WTC11 (cell line): ENCODE data around the gene SRD5A1. TPM values are rescaled to one million over a fixed set of nuclear protein-coding genes. Genes with fewer than 3 reads are reported as not detected.
A peak's percentile ranks its signal among the peaks of the same experiment; 100 is the strongest.

Experiments
- AFF4 ChIP-seq: sonication (generic); formaldehyde crosslinking; IDR thresholded peaks from 2 replicates; pipeline ENCODE4 v1.8.1; 2023; ENCODE audit warnings: mild to moderate bottlenecking, missing genetic modification reagents, borderline replicate concordance
- ARID4B ChIP-seq: sonication (generic); formaldehyde crosslinking; IDR thresholded peaks from 2 replicates; pipeline ENCODE4 v1.8.0; 2023; ENCODE audit warnings: missing genetic modification reagents, mild to moderate bottlenecking, borderline replicate concordance
- CREB1 ChIP-seq: sonication (generic); formaldehyde crosslinking; IDR thresholded peaks from 2 replicates; pipeline ENCODE4 v1.8.0; 2023; ENCODE audit warnings: mild to moderate bottlenecking, missing genetic modification reagents
- MLX ChIP-seq: sonication (generic); formaldehyde crosslinking; IDR thresholded peaks from 2 replicates; pipeline ENCODE4 v1.8.1; 2023; ENCODE audit warnings: mild to moderate bottlenecking, missing genetic modification reagents, moderate library complexity
- SMAD4 ChIP-seq: sonication (generic); formaldehyde crosslinking; IDR thresholded peaks from 2 replicates; pipeline ENCODE4 v1.8.0; 2022; ENCODE audit warnings: mild to moderate bottlenecking, missing genetic modification reagents
- SOX15 ChIP-seq: fragments of 250-450 bp; sonication (Bioruptor Pico); IDR thresholded peaks from 2 replicates; pipeline ENCODE4 v1.9.0; 2021; ENCODE audit warnings: mild to moderate bottlenecking
- SP1 ChIP-seq: sonication (generic); formaldehyde crosslinking; conservative IDR thresholded peaks from 2 replicates; pipeline ENCODE4 v1.8.1; 2022; ENCODE audit warnings: missing genetic modification reagents
- TCF7 ChIP-seq: sonication (generic); formaldehyde crosslinking; IDR thresholded peaks from 2 replicates; pipeline ENCODE4 v1.8.0; 2022; ENCODE audit warnings: mild to moderate bottlenecking, low read depth, missing genetic modification reagents, moderate library complexity
- ZBTB43 ChIP-seq: sonication (generic); formaldehyde crosslinking; IDR thresholded peaks from 2 replicates; pipeline ENCODE4 v1.8.1; 2023; ENCODE audit warnings: mild to moderate bottlenecking, missing genetic modification reagents
- ZNF281 ChIP-seq: sonication (generic); formaldehyde crosslinking; IDR thresholded peaks from 2 replicates; pipeline ENCODE4 v1.8.0; 2023; ENCODE audit warnings: mild to moderate bottlenecking, missing genetic modification reagents
- total RNA-seq: library from RNA; stranded (reverse); gene quantifications from 3 replicates; pipeline ENCODE4 v1.2.3, GENCODE V29; 2021
- TF ChIP-seq, protein P1 (sequence below): sonication (generic); formaldehyde crosslinking; IDR thresholded peaks from 2 replicates; pipeline ENCODE4 v1.8.0; 2022; ENCODE audit warnings: mild to moderate bottlenecking, missing genetic modification reagents
- TF ChIP-seq, protein P2 (sequence below): sonication (generic); formaldehyde crosslinking; conservative IDR thresholded peaks from 2 replicates; pipeline ENCODE4 v1.8.1; 2022; ENCODE audit warnings: mild to moderate bottlenecking, missing genetic modification reagents

Gene SRD5A1
- total RNA-seq, 1 experiment from 2014 or later = 36.9 TPM

DNA sequence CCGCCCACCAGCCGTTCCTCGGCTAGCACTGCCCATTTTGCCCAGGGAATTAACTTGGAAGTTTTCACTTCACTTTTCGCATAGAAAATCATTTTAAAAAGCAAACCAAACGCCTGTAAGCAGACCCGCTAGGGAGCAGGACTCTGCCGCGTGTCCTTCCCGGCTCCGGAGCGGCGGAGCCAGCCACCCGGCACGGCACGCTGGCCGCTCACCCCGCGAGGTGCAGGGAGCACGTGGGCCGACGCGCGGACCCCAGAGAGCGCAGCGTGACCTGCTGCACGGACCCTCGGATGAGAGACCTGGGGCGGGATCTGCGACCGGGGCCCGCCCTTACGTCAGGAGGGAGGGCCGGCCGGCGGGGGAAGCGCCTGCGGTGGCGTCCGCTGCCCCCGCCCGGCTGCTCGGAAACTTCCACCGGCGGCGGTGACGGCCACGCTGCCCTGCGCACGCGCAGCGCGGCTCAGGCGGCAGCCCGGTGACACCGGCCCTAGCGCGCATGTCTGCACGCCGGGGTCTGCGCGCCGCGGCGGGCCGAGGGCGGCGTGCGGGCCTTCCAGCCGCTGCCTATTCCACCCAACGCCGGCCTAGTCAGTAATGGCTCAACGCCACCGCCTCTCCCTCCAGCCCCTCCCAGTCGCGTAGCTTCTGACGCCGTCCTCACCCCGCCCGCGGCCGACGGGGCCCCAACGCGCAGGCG, 79.5 kb downstream of the SRD5A1 start (continued):
- TF ChIP-seq, protein P1, sequence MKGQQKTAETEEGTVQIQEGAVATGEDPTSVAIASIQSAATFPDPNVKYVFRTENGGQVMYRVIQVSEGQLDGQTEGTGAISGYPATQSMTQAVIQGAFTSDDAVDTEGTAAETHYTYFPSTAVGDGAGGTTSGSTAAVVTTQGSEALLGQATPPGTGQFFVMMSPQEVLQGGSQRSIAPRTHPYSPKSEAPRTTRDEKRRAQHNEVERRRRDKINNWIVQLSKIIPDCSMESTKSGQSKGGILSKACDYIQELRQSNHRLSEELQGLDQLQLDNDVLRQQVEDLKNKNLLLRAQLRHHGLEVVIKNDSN (CRISPR knock-in tag) = peak; percentile 77
- TF ChIP-seq SMAD4 (CRISPR knock-in tag) (no peak), SOX15 (CRISPR knock-in tag) (no peak), MLX (CRISPR knock-in tag) (no peak), AFF4 (CRISPR knock-in tag) (no peak), ARID4B (CRISPR knock-in tag) (peak; percentile 86), ZNF281 (CRISPR knock-in tag) (no peak), ZBTB43 (CRISPR knock-in tag) (0 out of 2 replicates have a peak, but pooled peaks have one; percentile 26), CREB1 (no peak), SP1 (CRISPR knock-in tag) (peak; percentile 66; the same call in 1 of the 2 replicates), TCF7 (no peak)
- TF ChIP-seq, protein P2, sequence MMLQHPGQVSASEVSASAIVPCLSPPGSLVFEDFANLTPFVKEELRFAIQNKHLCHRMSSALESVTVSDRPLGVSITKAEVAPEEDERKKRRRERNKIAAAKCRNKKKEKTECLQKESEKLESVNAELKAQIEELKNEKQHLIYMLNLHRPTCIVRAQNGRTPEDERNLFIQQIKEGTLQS (CRISPR knock-in tag) = no peak
